ENCODE results near the gene B4GALNT2. TPM values are rescaled to one million over a fixed set of nuclear protein-coding genes. Genes with fewer than 3 reads are reported as not detected.

The B4GALNT2 gene
- total and polyA plus RNA-seq, 2 experiments from 2014 or later, result not detected

- no peaks in the 10 kb centered on the region for H3K27me3 ChIP-seq
- no peaks in the 10 kb centered on the region for H3K36me3 ChIP-seq
- H3K4me1 ChIP-seq (ENCODE audit: low read depth), result no peaks in the 10 kb centered on the region
- H3K9me3 ChIP-seq (ENCODE audit: low read depth), result no peaks in the 10 kb centered on the region
- H3K27ac ChIP-seq, result no peak overlapping the region
- H3K4me3 ChIP-seq, result no peak overlapping the region
- DNase-seq (ENCODE audit: low read depth in 1 of 2, low spot score in 1 of 2), result no peak
- TF ChIP-seq CTCF (IDR thresholded peaks at IDR 0.05; ENCODE audit: low read depth, low read length), result no peak
Observed at GRCh38 chr17:49112936-49113335, 19.6 kb upstream of the B4GALNT2 start.

GRCh38 chr17:49114703-49115102 lies 17.9 kb upstream of the B4GALNT2 start:
- no peak overlapping the region for H3K27ac ChIP-seq
- TF ChIP-seq CTCF (IDR thresholded peaks at IDR 0.05; ENCODE audit: low read depth, low read length), result no peak
- H3K4me1 ChIP-seq (ENCODE audit: low read depth), result no peaks in the 10 kb centered on the region
- H3K4me3 ChIP-seq, result no peak overlapping the region
- DNase-seq (ENCODE audit: low read depth in 1 of 2, low spot score in 1 of 2), result no peak
- H3K9me3 ChIP-seq (ENCODE audit: low read depth), result no peaks in the 10 kb centered on the region
- H3K36me3 ChIP-seq, result no peaks in the 10 kb centered on the region
- H3K27me3 ChIP-seq, result no peaks in the 10 kb centered on the region

- Histone ChIP-seq H3K36me3 (no peaks in the 10 kb centered on the region), H3K27ac (no peak overlapping the region), H3K9me3 (ENCODE audit: low read depth) (no peaks in the 10 kb centered on the region), H3K27me3 (no peaks in the 10 kb centered on the region), H3K4me1 (ENCODE audit: low read depth) (no peaks in the 10 kb centered on the region), H3K4me3 (no peak overlapping the region)
- no peak for TF ChIP-seq CTCF (IDR thresholded peaks at IDR 0.05; ENCODE audit: low read depth, low read length)
- no peak for DNase-seq (ENCODE audit: low read depth in 1 of 2, low spot score in 1 of 2)
Observed at GRCh38 chr17:49117587-49118230, 14.9 kb upstream of the B4GALNT2 start.

- no peak for TF ChIP-seq CTCF (IDR thresholded peaks at IDR 0.05; ENCODE audit: low read depth, low read length)
- H3K36me3 ChIP-seq, result no peaks in the 10 kb centered on the region
Observed at GRCh38 chr17:49120166-49120565, 12.4 kb upstream of the B4GALNT2 start.

GRCh38 chr17:49121696-49122292 lies 10.8 kb upstream of the B4GALNT2 start:
- H3K9me3 ChIP-seq (ENCODE audit: low read depth), result no peaks in the 10 kb centered on the region
- H3K36me3 ChIP-seq, result no peaks in the 10 kb centered on the region
- TF ChIP-seq CTCF (IDR thresholded peaks at IDR 0.05; ENCODE audit: low read depth, low read length), result no peak
- H3K4me1 ChIP-seq (ENCODE audit: low read depth), result no peaks in the 10 kb centered on the region
- H3K27me3 ChIP-seq, result no peaks in the 10 kb centered on the region
- no peak overlapping the region for H3K27ac ChIP-seq
- H3K4me3 ChIP-seq, result no peak overlapping the region
- DNase-seq (ENCODE audit: low read depth in 1 of 2, low spot score in 1 of 2), result no peak

More at GRCh38 chr17:49120166-49120565, 12.4 kb upstream of the B4GALNT2 start:
- no peaks in the 10 kb centered on the region for H3K9me3 ChIP-seq (ENCODE audit: low read depth)
- no peaks in the 10 kb centered on the region for H3K4me1 ChIP-seq (ENCODE audit: low read depth)
- no peaks in the 10 kb centered on the region for H3K27me3 ChIP-seq
- H3K27ac ChIP-seq, result no peak overlapping the region
- DNase-seq (ENCODE audit: low read depth in 1 of 2, low spot score in 1 of 2), result no peak
- no peak overlapping the region for H3K4me3 ChIP-seq
